SU-DHL-6 (cell line): ENCODE data around the gene THG1L.
A peak's percentile ranks its signal among the peaks of the same experiment; 100 is the strongest.
"Not testable (repeated sequence)": the region's sequence is repeated elsewhere in the genome, so short reads cannot be mapped to it uniquely, and the experiment has no call there.

Experiments used
- H2AFZ ChIP-seq: fragments of 200-600 bp; sonication (generic); 2 replicates; pipeline ENCODE4 v1.6.1; 2014; ENCODE audit warnings: low read depth, mild to moderate bottlenecking, moderate library complexity, mixed read lengths, antibody characterized with exemption, low read length; ENCODE audit not compliant: severe bottlenecking
- H3F3A ChIP-seq: fragments of 200-600 bp; shearing (Covaris generic); 2 replicates; pipeline ENCODE4 v1.6.0; 2016; ENCODE audit warnings: antibody characterized with exemption, mild to moderate bottlenecking; ENCODE audit not compliant: insufficient read depth
- H3K27ac ChIP-seq: fragments of 200-600 bp; sonication (generic); 2 replicates; pipeline ENCODE4 v1.5.1; 2016; ENCODE audit warnings: low read depth, mild to moderate bottlenecking, low read length, moderate library complexity, mixed read lengths
- H3K27me3 ChIP-seq: fragments of 200-600 bp; sonication (generic), shearing (Covaris generic); 2 replicates; pipeline ENCODE4 v1.6.0; 2014; ENCODE audit warnings: mild to moderate bottlenecking, low read length
- H3K36me3 ChIP-seq: fragments of 200-600 bp; sonication (generic); 2 replicates; pipeline ENCODE4 v1.6.1; 2014; ENCODE audit warnings: mild to moderate bottlenecking, low read length, mixed read lengths
- H3K4me2 ChIP-seq: fragments of 300-600, 200-600 bp; shearing (Covaris generic), sonication (generic); 2 replicates; pipeline ENCODE4 v1.6.0; 2014; ENCODE audit warnings: low read length, low read depth, mild to moderate bottlenecking; ENCODE audit not compliant: poor library complexity, severe bottlenecking
- H3K4me3 ChIP-seq: fragments of 200-600 bp; sonication (generic); 2 replicates; pipeline ENCODE4 v1.5.1; 2014; ENCODE audit warnings: antibody characterized with exemption, low read length, mild to moderate bottlenecking, mixed read lengths; ENCODE audit not compliant: insufficient read depth, poor library complexity, severe bottlenecking
- H3K79me2 ChIP-seq: fragments of 200-600 bp; sonication (generic); 2 replicates; pipeline ENCODE4 v1.6.1; 2014; ENCODE audit warnings: mild to moderate bottlenecking, low read length, moderate library complexity; ENCODE audit not compliant: insufficient read depth
- H3K9ac ChIP-seq: fragments of 200-600 bp; sonication (generic); 2 replicates; pipeline ENCODE4 v1.7.0; 2014; ENCODE audit warnings: mild to moderate bottlenecking, low read length
- H3K9me2 ChIP-seq: fragments of 200-600 bp; sonication (generic); replicated peaks from 2 replicates; pipeline ENCODE4 v1.6.1; 2014; ENCODE audit warnings: low read length; ENCODE audit not compliant: insufficient read depth
- H3K9me3 ChIP-seq: fragments of 200-600 bp; sonication (generic); 2 replicates; pipeline ENCODE4 v1.6.1; 2014; ENCODE audit warnings: low read length, mixed read lengths; ENCODE audit not compliant: insufficient read depth
- H4K20me1 ChIP-seq: fragments of 200-600 bp; sonication (generic); 2 replicates; pipeline ENCODE4 v1.6.1; 2014; ENCODE audit warnings: low read depth, mild to moderate bottlenecking, antibody characterized with exemption, low read length, moderate library complexity, mixed read lengths
- CTCF ChIP-seq: fragments of 200-600 bp; sonication (generic); IDR thresholded peaks from one replicate; pipeline ENCODE4 v1.5.1; 2017; ENCODE audit warnings: antibody characterized with exemption, mild to moderate bottlenecking, low read length, moderate library complexity; ENCODE audit not compliant: insufficient read depth, poor library complexity, severe bottlenecking
- EZH2phosphoT487 ChIP-seq: fragments of 200-600 bp; sonication (generic), shearing (Covaris generic); conservative IDR thresholded peaks from 2 replicates; pipeline ENCODE4 v1.6.1; 2018; ENCODE audit warnings: mild to moderate bottlenecking, antibody characterized with exemption, low read length, moderate library complexity, mixed read lengths

THG1L gene

GRCh38 chr5:157714596-157714864 lies 16.7 kb upstream of the THG1L start:
- H3K9ac ChIP-seq, result no peak overlapping the region
- no peaks in the 10 kb centered on the region for H3K36me3 ChIP-seq
- no peak overlapping the region for H3K4me2 ChIP-seq
- H3K27me3 ChIP-seq, result no peaks in the 10 kb centered on the region
- no peaks in the 10 kb centered on the region for H3K9me3 ChIP-seq
- no peak overlapping the region for H3K4me3 ChIP-seq
- no peak overlapping the region for H3K27ac ChIP-seq
- no peaks in the 10 kb centered on the region for H3K79me2 ChIP-seq
- no peaks in the 10 kb centered on the region for H4K20me1 ChIP-seq
- no peak overlapping the region for H2AFZ ChIP-seq
- TF ChIP-seq EZH2phosphoT487 (no peak), CTCF (no peak)
- no peaks in the 10 kb centered on the region for H3F3A ChIP-seq
- no peaks in the 10 kb centered on the region for H3K9me2 ChIP-seq

GRCh38 chr5:157718519-157718918 lies 12.7 kb upstream of the THG1L start:
- Histone ChIP-seq H3K36me3 (no peaks in the 10 kb centered on the region), H3F3A (no peaks in the 10 kb centered on the region), H3K9me2 (no peaks in the 10 kb centered on the region), H3K27ac (no peak overlapping the region), H3K4me2 (no peak overlapping the region), H2AFZ (no peak overlapping the region), H3K4me3 (no peak overlapping the region), H3K9me3 (no peaks in the 10 kb centered on the region), H4K20me1 (no peaks in the 10 kb centered on the region), H3K9ac (no peak overlapping the region), H3K79me2 (no peaks in the 10 kb centered on the region), H3K27me3 (no peaks in the 10 kb centered on the region)
- TF ChIP-seq CTCF (peak; percentile 41), EZH2phosphoT487 (no peak)

GRCh38 chr5:157719245-157719644 lies 12.0 kb upstream of the THG1L start:
- Histone ChIP-seq H3K79me2 (no peaks in the 10 kb centered on the region), H3K27me3 (no peaks in the 10 kb centered on the region), H3K4me2 (no peak overlapping the region), H3K4me3 (no peak overlapping the region), H3K9ac (no peak overlapping the region), H4K20me1 (no peaks in the 10 kb centered on the region), H2AFZ (no peak overlapping the region), H3K9me2 (no peaks in the 10 kb centered on the region), H3K9me3 (no peaks in the 10 kb centered on the region), H3K27ac (no peak overlapping the region), H3F3A (no peaks in the 10 kb centered on the region), H3K36me3 (no peaks in the 10 kb centered on the region)
- no peak for TF ChIP-seq CTCF
- TF ChIP-seq EZH2phosphoT487, result no peak

GRCh38 chr5:157721159-157721558 lies 10.1 kb upstream of the THG1L start:
- H2AFZ ChIP-seq, result no peak overlapping the region
- H3K4me3 ChIP-seq, result no peak overlapping the region
- no peaks in the 10 kb centered on the region for H3K9me3 ChIP-seq
- H3K79me2 ChIP-seq, result no peaks in the 10 kb centered on the region; the same call in 1 of the 2 replicates
- no peak overlapping the region for H3K4me2 ChIP-seq
- H3K9me2 ChIP-seq, result no peaks in the 10 kb centered on the region
- no peaks in the 10 kb centered on the region for H3F3A ChIP-seq
- H3K27ac ChIP-seq, result no peak overlapping the region
- no peaks in the 10 kb centered on the region for H3K27me3 ChIP-seq
- H3K9ac ChIP-seq, result no peak overlapping the region
- no peaks in the 10 kb centered on the region for H4K20me1 ChIP-seq
- TF ChIP-seq EZH2phosphoT487 (no peak), CTCF (no peak)
- H3K36me3 ChIP-seq, result no peaks in the 10 kb centered on the region

- H3K79me2 ChIP-seq, H3K27me3 ChIP-seq, H3K4me2 ChIP-seq, H3K9me3 ChIP-seq, H4K20me1 ChIP-seq, H3K36me3 ChIP-seq, H3K9ac ChIP-seq, H3K4me3 ChIP-seq, H3F3A ChIP-seq, H2AFZ ChIP-seq, H3K27ac ChIP-seq, H3K9me2 ChIP-seq: not testable (repeated sequence)
These were observed 8.3 kb upstream of the THG1L start for GRCh38 chr5:157722895-157723294.
